ENCODE data around the gene HLA-DRA. TPM values are rescaled to one million over a fixed set of nuclear protein-coding genes. Genes with fewer than 3 reads are reported as not detected.
"Not testable (repeated sequence)": the region's sequence is repeated elsewhere in the genome, so short reads cannot be mapped to it uniquely, and the experiment has no call there.

Gene HLA-DRA
- total and polyA plus RNA-seq, 4 donors, result 9.5 to 90.1 (median 31.5) TPM

DNA sequence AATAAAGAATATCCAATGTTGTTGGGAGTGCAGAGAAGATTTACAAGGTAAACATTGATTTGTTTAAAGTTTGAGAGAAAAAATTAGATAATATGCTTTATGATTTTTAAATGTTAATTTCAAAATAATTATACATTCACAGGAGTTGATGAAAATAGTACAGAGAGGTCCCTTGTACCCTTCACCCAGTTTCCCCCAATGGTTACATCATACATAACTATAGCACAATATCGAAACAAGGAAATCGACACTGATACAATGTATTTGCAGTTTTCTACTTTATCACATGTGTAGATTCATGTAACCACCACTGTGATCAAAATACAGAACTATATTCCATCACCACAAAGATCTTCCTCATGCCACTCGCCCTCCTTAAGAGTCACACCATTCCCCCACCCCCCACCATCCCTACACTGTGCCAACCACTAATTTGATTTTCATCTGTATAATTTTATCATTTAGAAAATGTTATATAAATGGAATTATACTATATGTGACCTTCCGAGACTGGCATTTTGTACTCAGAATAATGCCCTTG lies 11.7 kb upstream of the HLA-DRA start:
- Histone ChIP-seq H3K9me3 (ENCODE audit: control insufficient read depth, insufficient read depth, low read length) (no peaks in the 10 kb centered on the region), H3K4me3 (ENCODE audit: low read depth, low read length) (no peak overlapping the region), H3K27me3 (ENCODE audit: control insufficient read depth, insufficient read depth, low read length) (no peaks in the 10 kb centered on the region), H3K36me3 (ENCODE audit: control insufficient read depth, insufficient read depth, low read length) (no peaks in the 10 kb centered on the region), H3K4me1 (ENCODE audit: control insufficient read depth, insufficient read depth, low read length) (no peaks in the 10 kb centered on the region), H3K27ac (ENCODE audit: low read depth, low read length) (no peak overlapping the region)
- WGBS (ENCODE audit: insufficient coverage), result 100% methylated on average over 2 of the region's 4 CpGs
- DNase-seq (ENCODE audit: low read depth in 4 of 6, low spot score in 6 of 6), result no peak

DNA sequence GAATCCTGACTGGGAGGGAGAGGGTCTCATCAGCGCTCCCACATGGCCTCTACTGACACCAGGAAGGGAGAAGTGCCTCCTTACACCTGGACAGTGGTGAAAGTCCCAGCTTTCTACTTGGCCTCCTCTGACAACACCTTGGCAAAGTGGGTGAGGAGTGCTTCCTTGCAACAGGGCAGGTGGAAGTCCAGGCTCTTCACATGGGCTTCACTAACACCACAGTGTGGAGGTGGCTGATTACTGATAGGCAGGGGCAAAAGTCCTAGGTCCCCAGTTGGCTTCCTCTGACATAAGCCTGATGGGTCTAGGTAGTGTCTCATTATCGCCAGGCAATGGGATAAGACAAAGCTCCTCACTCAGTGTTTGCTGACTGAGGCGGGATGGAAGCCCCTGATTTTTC lies 9.5 kb upstream of the HLA-DRA start:
- no peak for DNase-seq (ENCODE audit: low read depth in 4 of 6, low spot score in 6 of 6)
- WGBS (ENCODE audit: insufficient coverage), result 70% methylated on average over 2 of the region's 3 CpGs

GRCh38 chr6:32431142-32431541 lies 8.5 kb upstream of the HLA-DRA start:
- no peaks in the 10 kb centered on the region for H3K27me3 ChIP-seq (ENCODE audit: control insufficient read depth, insufficient read depth, low read length)
- H3K27ac ChIP-seq (ENCODE audit: low read depth, low read length), result no peak overlapping the region
- DNase-seq (ENCODE audit: low read depth in 4 of 6, low spot score in 6 of 6), result no peak
- no peaks in the 10 kb centered on the region for H3K4me1 ChIP-seq (ENCODE audit: control insufficient read depth, insufficient read depth, low read length)
- no peaks in the 10 kb centered on the region for H3K9me3 ChIP-seq (ENCODE audit: control insufficient read depth, insufficient read depth, low read length)
- WGBS (ENCODE audit: insufficient coverage), result 50% methylated on average over 1 of the region's 3 CpGs
- H3K36me3 ChIP-seq (ENCODE audit: control insufficient read depth, insufficient read depth, low read length), result no peaks in the 10 kb centered on the region
- no peak overlapping the region for H3K4me3 ChIP-seq (ENCODE audit: low read depth, low read length)

More for the DNA sequence above, 9.5 kb upstream of the HLA-DRA start:
- Histone ChIP-seq H3K27me3 (ENCODE audit: control insufficient read depth, insufficient read depth, low read length) (no peaks in the 10 kb centered on the region), H3K27ac (ENCODE audit: low read depth, low read length) (no peak overlapping the region), H3K4me3 (ENCODE audit: low read depth, low read length) (no peak overlapping the region), H3K36me3 (ENCODE audit: control insufficient read depth, insufficient read depth, low read length) (no peaks in the 10 kb centered on the region), H3K9me3 (ENCODE audit: control insufficient read depth, insufficient read depth, low read length) (no peaks in the 10 kb centered on the region), H3K4me1 (ENCODE audit: control insufficient read depth, insufficient read depth, low read length) (no peaks in the 10 kb centered on the region)

- Histone ChIP-seq H3K36me3 (ENCODE audit: control insufficient read depth, insufficient read depth, low read length) (no peaks in the 10 kb centered on the region), H3K4me1 (ENCODE audit: control insufficient read depth, insufficient read depth, low read length) (no peaks in the 10 kb centered on the region), H3K27me3 (ENCODE audit: control insufficient read depth, insufficient read depth, low read length) (no peaks in the 10 kb centered on the region), H3K27ac (ENCODE audit: low read depth, low read length) (no peak overlapping the region), H3K4me3 (ENCODE audit: low read depth, low read length) (no peak overlapping the region), H3K9me3 (ENCODE audit: control insufficient read depth, insufficient read depth, low read length) (no peaks in the 10 kb centered on the region)
- DNase-seq (ENCODE audit: low read depth in 4 of 6, low spot score in 6 of 6), result peak in 3 of 6 donors; percentile 13 to 75 (median 39)
- WGBS (ENCODE audit: insufficient coverage), result no CpG with 5 or more reads among the region's 1 CpG
Observed at GRCh38 chr6:32432050-32432450, 7.6 kb upstream of the HLA-DRA start.

GRCh38 chr6:32433950-32434349 lies 5.7 kb upstream of the HLA-DRA start:
- H3K4me1 ChIP-seq (ENCODE audit: control insufficient read depth, insufficient read depth, low read length); H3K27ac ChIP-seq (ENCODE audit: low read depth, low read length); DNase-seq (ENCODE audit: low read depth in 4 of 6, low spot score in 6 of 6); H3K4me3 ChIP-seq (ENCODE audit: low read depth, low read length); H3K36me3 ChIP-seq (ENCODE audit: control insufficient read depth, insufficient read depth, low read length); H3K9me3 ChIP-seq (ENCODE audit: control insufficient read depth, insufficient read depth, low read length); H3K27me3 ChIP-seq (ENCODE audit: control insufficient read depth, insufficient read depth, low read length): not testable (repeated sequence)
- 100% methylated on average over 1 of the region's 1 CpG for WGBS (ENCODE audit: insufficient coverage)

- Histone ChIP-seq H3K36me3 (ENCODE audit: control insufficient read depth, insufficient read depth, low read length) (no peaks in the 10 kb centered on the region), H3K27me3 (ENCODE audit: control insufficient read depth, insufficient read depth, low read length) (no peaks in the 10 kb centered on the region), H3K4me3 (ENCODE audit: low read depth, low read length) (no peak overlapping the region), H3K9me3 (ENCODE audit: control insufficient read depth, insufficient read depth, low read length) (no peaks in the 10 kb centered on the region), H3K4me1 (ENCODE audit: control insufficient read depth, insufficient read depth, low read length) (no peaks in the 10 kb centered on the region), H3K27ac (ENCODE audit: low read depth, low read length) (no peak overlapping the region)
- 40% methylated on average over 1 of the region's 4 CpGs for WGBS (ENCODE audit: insufficient coverage)
- DNase-seq (ENCODE audit: low read depth in 4 of 6, low spot score in 6 of 6), result no peak
Observed at GRCh38 chr6:32436186-32436585, 3.5 kb upstream of the HLA-DRA start.

DNA sequence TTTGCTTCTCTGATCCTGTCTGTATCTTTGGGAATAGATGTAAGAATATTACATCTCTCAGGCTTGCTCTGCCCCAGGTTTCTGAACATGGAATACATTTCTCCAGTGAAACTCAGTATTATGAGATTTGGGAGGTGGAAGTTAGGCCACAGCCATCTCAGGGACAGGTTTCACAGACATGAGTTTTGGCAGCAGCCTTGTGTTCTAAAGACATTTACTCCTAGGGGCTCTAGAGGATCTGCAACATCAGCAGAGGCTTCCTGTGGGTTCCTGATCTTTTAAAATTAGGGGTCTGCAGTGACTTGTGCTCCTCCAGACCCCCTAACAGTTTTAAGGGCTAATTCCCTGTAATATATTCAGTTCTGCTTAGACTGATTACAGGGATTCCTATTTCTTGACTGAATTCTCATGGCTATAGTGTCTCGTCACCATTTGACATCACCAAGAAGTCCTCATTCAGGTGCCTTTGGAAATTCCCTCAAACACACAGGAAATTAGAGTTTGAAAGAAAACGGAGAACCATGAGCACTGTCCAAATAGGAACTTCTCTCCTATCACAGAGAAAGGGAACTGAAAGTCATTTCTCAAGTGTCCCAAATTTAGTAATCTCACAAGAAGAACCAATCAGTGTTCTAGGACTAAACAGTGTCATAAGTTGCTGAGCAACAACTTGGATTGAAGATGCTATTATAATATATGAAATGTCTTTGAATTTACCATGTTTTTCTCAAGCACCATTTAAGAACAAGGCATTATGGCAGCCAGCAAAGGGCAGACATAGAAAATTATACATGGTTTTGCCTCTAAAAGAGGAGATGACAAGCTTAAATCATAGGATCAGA lies 2.5 kb upstream of the HLA-DRA start:
- DNase-seq (ENCODE audit: low read depth in 4 of 6, low spot score in 6 of 6), result peak in 1 of 6 donors; percentile 4
- WGBS (ENCODE audit: insufficient coverage), result 100% methylated on average over 1 of the region's 2 CpGs

GRCh38 chr6:32439139-32439538 lies 548 bp upstream of the HLA-DRA start:
- Histone ChIP-seq H3K9me3 (ENCODE audit: control insufficient read depth, insufficient read depth, low read length) (no peaks in the 10 kb centered on the region), H3K4me3 (ENCODE audit: low read depth, low read length) (no peak overlapping the region), H3K4me1 (ENCODE audit: control insufficient read depth, insufficient read depth, low read length) (no peaks in the 10 kb centered on the region), H3K27me3 (ENCODE audit: control insufficient read depth, insufficient read depth, low read length) (no peaks in the 10 kb centered on the region), H3K36me3 (ENCODE audit: control insufficient read depth, insufficient read depth, low read length) (no peaks in the 10 kb centered on the region), H3K27ac (ENCODE audit: low read depth, low read length) (no peak overlapping the region)
- no CpG with 5 or more reads among the region's 1 CpG for WGBS (ENCODE audit: insufficient coverage)
- no peak for DNase-seq (ENCODE audit: low read depth in 4 of 6, low spot score in 6 of 6)

More for the DNA sequence above, 2.5 kb upstream of the HLA-DRA start:
- no peaks in the 10 kb centered on the region for H3K4me1 ChIP-seq (ENCODE audit: control insufficient read depth, insufficient read depth, low read length)
- H3K27ac ChIP-seq (ENCODE audit: low read depth, low read length), result no peak overlapping the region
- H3K36me3 ChIP-seq (ENCODE audit: control insufficient read depth, insufficient read depth, low read length), result no peaks in the 10 kb centered on the region
- no peak overlapping the region for H3K4me3 ChIP-seq (ENCODE audit: low read depth, low read length)
- no peaks in the 10 kb centered on the region for H3K9me3 ChIP-seq (ENCODE audit: control insufficient read depth, insufficient read depth, low read length)
- H3K27me3 ChIP-seq (ENCODE audit: control insufficient read depth, insufficient read depth, low read length), result no peaks in the 10 kb centered on the region

- no peak for DNase-seq (ENCODE audit: low read depth in 4 of 6, low spot score in 6 of 6)
- H3K27ac ChIP-seq (ENCODE audit: low read depth, low read length), result no peak overlapping the region
- no peak overlapping the region for H3K4me3 ChIP-seq (ENCODE audit: low read depth, low read length)
- 83% methylated on average over 3 of the region's 7 CpGs for WGBS (ENCODE audit: insufficient coverage)
- H3K4me1 ChIP-seq (ENCODE audit: control insufficient read depth, insufficient read depth, low read length), result no peaks in the 10 kb centered on the region
- H3K9me3 ChIP-seq (ENCODE audit: control insufficient read depth, insufficient read depth, low read length), result no peaks in the 10 kb centered on the region
- no peaks in the 10 kb centered on the region for H3K27me3 ChIP-seq (ENCODE audit: control insufficient read depth, insufficient read depth, low read length)
- no peaks in the 10 kb centered on the region for H3K36me3 ChIP-seq (ENCODE audit: control insufficient read depth, insufficient read depth, low read length)
Observed at GRCh38 chr6:32442243-32442667, 2.6 kb downstream of the HLA-DRA start.

Data from spinal cord (tissue), 10 donors.